ENCODE measurements around the gene RASGRF2. TPM values are rescaled to one million over a fixed set of nuclear protein-coding genes. Genes with fewer than 3 reads are reported as not detected.
A peak's percentile ranks its signal among the peaks of the same experiment; 100 is the strongest.

The RASGRF2 gene
- total RNA-seq, 1 experiment from 2014 or later = not detected

- no peaks in the 10 kb centered on the region for H3K4me1 Mint-ChIP-seq (ENCODE audit: insufficient read depth, unreplicated experiment)
- no peaks in the 10 kb centered on the region for H3K36me3 Mint-ChIP-seq (ENCODE audit: insufficient read depth, unreplicated experiment)
- TF ChIP-seq CTCF (IDR thresholded peaks at IDR 0.05; ENCODE audit: unreplicated experiment) = no peak
- ChIA-PET POLR2A (no interaction called here), CTCF (interaction anchor here (0.6 to 1.0 kb wide), 2 partner anchors 40 to 49 kb away, joined by 3 read pairs; no protein-coding TSS in a partner anchor)
- no peak overlapping the region for H3K27ac Mint-ChIP-seq (ENCODE audit: low read depth, unreplicated experiment)
- DNase-seq (ENCODE audit: unreplicated experiment) = no peak
- BruUV-seq (replicated peaks) = no TSS peak
- no peak overlapping the region for H3K4me3 Mint-ChIP-seq (ENCODE audit: unreplicated experiment)
- H3K27me3 Mint-ChIP-seq (ENCODE audit: insufficient read depth, unreplicated experiment) = no peaks in the 10 kb centered on the region
- H3K9me3 Mint-ChIP-seq (ENCODE audit: unreplicated experiment) = no peaks in the 10 kb centered on the region
- intact Hi-C loops (cut with micrococcal nuclease) = no loop called here
These were observed 47.5 kb downstream of the RASGRF2 start for GRCh38 chr5:81007637-81008027.

- BruUV-seq (replicated peaks) = no TSS peak
- ChIA-PET CTCF (interaction anchor here (0.6 to 1.5 kb wide), 2 partner anchors 98 to 310 kb away, joined by 3 to 5 read pairs; no protein-coding TSS in a partner anchor), POLR2A (interaction anchor here (0.7 kb wide), 1 partner anchor 437 kb away, joined by 3 read pairs; no protein-coding TSS in a partner anchor)
- DNase-seq (ENCODE audit: unreplicated experiment) = no peak
- Mint-ChIP-seq H3K4me3 (ENCODE audit: unreplicated experiment) (no peak overlapping the region), H3K4me1 (ENCODE audit: insufficient read depth, unreplicated experiment) (no peaks in the 10 kb centered on the region), H3K36me3 (ENCODE audit: insufficient read depth, unreplicated experiment) (no peaks in the 10 kb centered on the region), H3K27me3 (ENCODE audit: insufficient read depth, unreplicated experiment) (no peaks in the 10 kb centered on the region), H3K27ac (ENCODE audit: low read depth, unreplicated experiment) (no peak overlapping the region), H3K9me3 (ENCODE audit: unreplicated experiment) (no peaks in the 10 kb centered on the region)
- intact Hi-C loops (cut with micrococcal nuclease) = no loop called here
- TF ChIP-seq CTCF (IDR thresholded peaks at IDR 0.05; ENCODE audit: unreplicated experiment) = no peak
These were observed 50.4 kb downstream of the RASGRF2 start for GRCh38 chr5:81010336-81011169.

- DNase-seq (ENCODE audit: unreplicated experiment) = peak; percentile 13
- ChIA-PET POLR2A (no interaction called here), CTCF (no interaction called here)
- no TSS peak for BruUV-seq (replicated peaks)
- no peak for TF ChIP-seq CTCF (IDR thresholded peaks at IDR 0.05; ENCODE audit: unreplicated experiment)
- Mint-ChIP-seq H3K4me1 (ENCODE audit: insufficient read depth, unreplicated experiment) (peaks cover 9% of the 10 kb centered on the region), H3K4me3 (ENCODE audit: unreplicated experiment) (no peak overlapping the region), H3K9me3 (ENCODE audit: unreplicated experiment) (no peaks in the 10 kb centered on the region), H3K27ac (ENCODE audit: low read depth, unreplicated experiment) (no peak overlapping the region), H3K27me3 (ENCODE audit: insufficient read depth, unreplicated experiment) (no peaks in the 10 kb centered on the region), H3K36me3 (ENCODE audit: insufficient read depth, unreplicated experiment) (no peaks in the 10 kb centered on the region)
- intact Hi-C loops (cut with micrococcal nuclease) = no loop called here
These were observed 54.2 kb downstream of the RASGRF2 start for GRCh38 chr5:81014348-81014747.

GRCh38 chr5:81016116-81016515 lies 56.0 kb downstream of the RASGRF2 start:
- BruUV-seq (replicated peaks) = no TSS peak
- TF ChIP-seq CTCF (IDR thresholded peaks at IDR 0.05; ENCODE audit: unreplicated experiment) = no peak
- no peak overlapping the region for H3K27ac Mint-ChIP-seq (ENCODE audit: low read depth, unreplicated experiment)
- intact Hi-C loops (cut with micrococcal nuclease) = no loop called here
- H3K9me3 Mint-ChIP-seq (ENCODE audit: unreplicated experiment) = no peaks in the 10 kb centered on the region
- peaks cover 18% of the 10 kb centered on the region for H3K4me1 Mint-ChIP-seq (ENCODE audit: insufficient read depth, unreplicated experiment)
- peaks cover 9% of the 10 kb centered on the region for H3K27me3 Mint-ChIP-seq (ENCODE audit: insufficient read depth, unreplicated experiment)
- DNase-seq (ENCODE audit: unreplicated experiment) = no peak
- CTCF ChIA-PET = no interaction called here
- H3K36me3 Mint-ChIP-seq (ENCODE audit: insufficient read depth, unreplicated experiment) = no peaks in the 10 kb centered on the region
- no peak overlapping the region for H3K4me3 Mint-ChIP-seq (ENCODE audit: unreplicated experiment)
- POLR2A ChIA-PET = no interaction called here
